Stimulated activated CD4-positive, alpha-beta T cell treated with anti-CD3 and anti-CD28 coated beads, Interleukin-12 subunit alpha, Interleukin-12 subunit beta, amount 100 ng/mL, for 48 hours (primary cell): Measurements from ENCODE around the gene TBXAS1.

Experiments used
- DNase-seq, 3 donors: peaks; one replicate each; pipeline ENCODE4 v3.0.0-alpha.2; 2020; ENCODE audit warnings: low read depth in 2 of 3, low spot score in 1 of 3

The TBXAS1 gene

DNA sequence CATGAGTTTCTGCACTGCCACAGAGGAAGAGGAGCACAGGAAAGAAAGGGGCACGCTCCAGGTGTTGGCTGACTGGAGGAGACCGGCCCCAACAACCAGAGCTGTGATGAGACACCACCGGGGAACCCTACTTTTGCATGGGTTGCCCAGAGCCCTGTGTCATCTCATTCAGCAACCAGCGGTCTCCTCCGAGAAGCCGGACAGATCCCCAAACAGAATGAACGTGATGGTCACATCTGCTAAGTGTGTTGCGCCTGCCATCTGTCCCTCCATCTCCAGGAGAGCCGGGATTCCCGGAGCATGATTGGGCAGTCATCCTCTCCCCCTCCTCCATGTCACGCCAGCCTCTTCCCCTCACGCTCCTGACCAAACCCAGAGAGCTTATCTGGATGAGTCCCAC is 210.8 kb downstream of the TBXAS1 start:
- DNase-seq = no peak

- no peak for DNase-seq
These were observed 212.8 kb downstream of the TBXAS1 start for GRCh38 chr7:140041659-140042385.

DNA sequence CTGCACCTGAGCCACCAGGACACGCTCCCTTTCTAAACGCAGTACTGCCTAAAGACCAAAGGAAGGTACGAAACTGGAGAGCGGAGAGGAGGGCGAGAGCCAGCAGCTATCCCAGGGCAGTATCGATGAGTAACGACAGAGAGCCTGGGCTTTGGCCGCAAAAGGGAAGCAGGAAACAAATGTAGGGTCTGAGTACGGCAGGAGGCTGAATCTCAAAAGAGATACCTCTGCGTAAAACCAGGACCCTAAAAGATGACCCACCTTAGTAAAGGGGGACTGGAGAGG is 213.3 kb downstream of the TBXAS1 start:
- DNase-seq = no peak

DNA sequence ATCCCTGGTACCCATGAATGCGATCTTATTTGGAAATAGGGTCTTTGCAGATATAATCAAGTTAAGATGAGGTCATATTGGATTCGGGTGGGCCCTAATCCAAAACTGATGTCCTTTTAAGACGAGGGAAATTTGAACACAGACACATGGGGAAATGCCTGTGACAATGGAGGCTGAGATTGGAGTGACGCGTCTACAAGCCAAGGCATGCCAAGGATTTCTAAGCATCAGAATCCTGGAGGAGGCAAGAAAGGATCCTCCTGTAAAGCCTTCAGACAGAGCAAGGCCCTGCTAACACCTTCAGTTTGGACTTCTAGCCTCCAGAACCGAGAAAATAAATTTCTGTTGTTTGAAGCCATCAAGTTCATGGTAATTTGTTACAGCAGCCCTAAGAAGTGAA is 215.2 kb downstream of the TBXAS1 start:
- DNase-seq = no peak

DNA sequence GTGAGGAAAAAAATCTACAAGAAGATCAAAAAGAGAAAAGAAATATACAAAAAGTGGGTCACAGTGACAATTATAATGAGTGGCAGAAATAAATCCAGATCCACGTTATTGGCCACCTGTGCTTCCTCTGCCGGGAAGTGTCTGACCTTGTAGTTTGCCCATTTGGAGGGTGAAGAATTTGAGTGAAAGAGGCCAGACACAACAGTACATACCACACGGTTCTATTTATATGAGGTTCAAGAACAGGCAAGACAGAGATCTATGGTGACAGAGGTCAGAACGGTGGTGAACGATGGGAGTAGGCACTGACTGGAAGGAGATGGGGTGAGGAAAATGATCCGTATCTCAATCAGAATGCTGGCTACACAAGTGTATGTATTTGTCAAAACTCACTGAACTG is 216.6 kb downstream of the TBXAS1 start:
- no peak for DNase-seq

GRCh38 chr7:140047197-140047596 is 218.1 kb downstream of the TBXAS1 start:
- DNase-seq = no peak

- no peak for DNase-seq
These were observed 219.1 kb downstream of the TBXAS1 start for GRCh38 chr7:140048138-140048537.

DNA sequence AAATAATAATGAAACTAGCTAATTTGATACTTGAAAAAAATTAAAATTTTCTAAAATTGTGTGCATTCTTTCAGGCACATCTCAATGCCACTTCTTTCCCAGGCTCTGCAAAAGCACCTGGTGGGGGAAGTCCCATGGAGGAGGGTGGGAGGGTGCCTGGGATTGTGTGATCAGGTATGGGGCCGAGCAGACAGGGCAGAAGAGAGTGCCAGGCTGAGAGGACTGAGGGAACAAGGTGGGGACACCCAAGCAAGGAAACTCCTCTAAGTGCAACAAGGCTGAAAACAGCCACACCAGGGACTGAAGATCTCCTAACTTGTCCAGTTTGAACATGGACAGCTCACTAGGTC is 219.9 kb downstream of the TBXAS1 start:
- no peak for DNase-seq

GRCh38 chr7:140049339-140050024 is 220.4 kb downstream of the TBXAS1 start:
- no peak for DNase-seq

DNA sequence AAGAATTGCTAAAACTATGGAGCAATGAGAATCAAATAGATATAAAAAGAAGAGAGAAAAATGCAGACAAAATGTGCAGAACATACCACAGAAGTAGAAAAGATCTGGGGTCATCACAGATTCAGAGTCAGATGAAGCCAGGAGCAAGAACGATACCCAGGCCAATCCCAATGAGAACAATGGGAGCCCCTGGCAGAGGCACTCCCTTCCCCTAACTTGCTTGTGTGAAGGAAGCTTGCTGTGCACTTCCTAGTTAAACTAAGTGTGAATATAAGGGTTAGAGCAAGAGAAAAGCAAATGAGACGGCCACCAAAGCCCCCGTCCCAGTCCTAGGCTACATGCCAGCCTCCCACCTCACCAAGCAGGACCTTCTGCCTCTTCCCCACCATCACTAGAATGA is 221.0 kb downstream of the TBXAS1 start:
- no peak for DNase-seq

GRCh38 chr7:140051820-140052219 is 222.8 kb downstream of the TBXAS1 start:
- DNase-seq = no peak

DNA sequence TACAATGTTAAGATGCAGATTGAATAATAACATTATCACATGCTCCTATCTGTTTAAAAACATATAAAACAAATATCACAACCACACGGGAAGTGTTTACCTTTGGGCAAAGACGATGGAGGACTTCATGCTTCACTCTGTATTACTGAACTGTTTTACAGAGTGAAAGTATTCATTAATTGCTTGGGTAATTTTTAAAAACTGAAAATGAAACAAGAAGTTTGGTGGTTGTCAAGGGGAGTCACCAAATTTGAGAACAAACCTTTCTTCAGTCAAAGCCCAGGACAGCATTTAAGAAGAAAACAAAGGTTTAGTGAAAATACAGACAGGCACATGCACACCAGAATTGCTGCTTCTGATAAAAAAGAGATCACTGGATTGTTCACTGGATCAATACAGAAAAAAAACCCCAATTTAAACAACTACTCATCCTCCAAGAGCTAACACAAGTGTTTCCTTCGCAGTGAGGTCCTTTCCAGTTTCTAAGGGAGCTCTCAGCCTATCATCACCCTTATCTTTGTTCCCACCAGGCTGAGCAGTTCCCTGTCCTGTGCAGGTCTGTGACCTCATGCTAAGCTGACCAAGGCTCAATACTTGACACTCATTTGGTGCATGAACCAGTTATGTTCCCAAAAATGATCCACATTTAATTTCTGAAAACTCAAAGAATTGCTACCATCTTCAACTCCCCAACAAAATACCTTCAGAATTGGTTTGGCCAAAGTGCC is 224.9 kb downstream of the TBXAS1 start:
- no peak for DNase-seq

- DNase-seq = no peak
These were observed 225.7 kb downstream of the TBXAS1 start for GRCh38 chr7:140054751-140055150.

DNA sequence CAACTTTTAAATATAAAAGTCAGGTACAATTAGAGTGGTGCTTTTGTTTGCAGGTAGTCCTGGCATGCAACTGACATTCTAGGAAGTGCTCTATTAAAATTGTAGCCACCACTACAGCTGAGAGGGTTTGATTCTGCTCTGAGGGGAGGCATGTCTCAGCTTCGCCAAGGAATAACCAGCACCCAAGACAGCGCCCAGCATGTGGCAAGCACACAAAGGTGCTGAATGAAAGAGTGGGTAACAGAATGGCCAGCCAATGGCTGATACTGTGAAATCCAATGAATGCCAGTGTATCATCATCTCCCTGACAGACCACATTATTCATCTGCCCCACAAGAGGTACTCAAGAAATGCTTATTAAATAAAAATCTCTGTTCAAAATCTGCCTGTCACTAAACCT is 226.8 kb downstream of the TBXAS1 start:
- no peak for DNase-seq

GRCh38 chr7:140056431-140057142 is 227.5 kb downstream of the TBXAS1 start:
- DNase-seq = no peak

GRCh38 chr7:140057143-140057535 is 228.1 kb downstream of the TBXAS1 start:
- DNase-seq = no peak

- DNase-seq = no peak
These were observed 229.5 kb downstream of the TBXAS1 start for GRCh38 chr7:140058517-140058916.

GRCh38 chr7:140059273-140060242 is 230.5 kb downstream of the TBXAS1 start:
- peak in 1 of 3 donors; percentile 24 for DNase-seq

GRCh38 chr7:140060243-140060630 is 231.2 kb downstream of the TBXAS1 start:
- no peak for DNase-seq

DNA sequence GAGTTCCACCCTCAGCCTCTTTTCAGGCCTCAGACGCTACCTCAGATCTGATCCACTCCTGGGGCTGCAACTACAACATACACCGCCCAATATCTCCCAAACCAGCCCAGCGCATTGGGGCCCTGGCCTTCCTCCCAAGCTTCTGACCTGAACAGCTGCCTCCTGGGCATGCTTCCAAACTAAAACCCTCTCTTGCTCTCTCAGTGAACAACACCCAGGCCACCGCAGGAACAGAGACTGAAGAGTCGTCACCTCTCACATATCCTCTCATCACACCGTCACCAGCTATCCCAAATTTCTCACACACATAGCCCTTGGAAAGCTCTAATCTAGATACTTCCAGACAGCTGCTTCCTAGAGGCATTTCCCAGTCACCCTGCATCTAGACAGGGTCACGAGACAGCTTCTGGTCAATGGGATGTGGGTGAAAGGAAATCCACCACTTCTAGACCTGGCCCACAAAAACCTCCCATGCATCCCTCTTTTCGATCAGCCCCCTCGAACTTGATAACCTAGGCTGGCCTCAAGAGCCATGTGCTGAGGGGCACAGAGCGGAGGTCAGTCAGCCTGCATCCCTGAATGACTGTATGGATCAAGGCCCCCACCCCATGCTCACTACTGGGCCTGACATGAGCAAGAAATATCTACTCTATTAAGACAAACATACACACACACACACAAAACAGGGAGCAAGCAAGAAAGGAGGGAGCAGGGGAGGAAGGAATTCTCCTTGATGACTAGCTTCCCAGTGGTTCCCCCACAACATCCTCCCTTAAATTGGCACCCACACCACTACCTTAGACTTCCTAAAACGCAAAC is 231.9 kb downstream of the TBXAS1 start:
- DNase-seq = no peak
